ENCODE measurements around the gene OPN1MW3.
"Not testable (repeated sequence)": the region's sequence is repeated elsewhere in the genome, so short reads cannot be mapped to it uniquely, and the experiment has no call there.

GRCh38 chrX:154219456-154219855, 37.9 kb upstream of the OPN1MW3 start, which contains the start of gene OPN1MW2:
- TF ChIP-seq, protein P1, sequence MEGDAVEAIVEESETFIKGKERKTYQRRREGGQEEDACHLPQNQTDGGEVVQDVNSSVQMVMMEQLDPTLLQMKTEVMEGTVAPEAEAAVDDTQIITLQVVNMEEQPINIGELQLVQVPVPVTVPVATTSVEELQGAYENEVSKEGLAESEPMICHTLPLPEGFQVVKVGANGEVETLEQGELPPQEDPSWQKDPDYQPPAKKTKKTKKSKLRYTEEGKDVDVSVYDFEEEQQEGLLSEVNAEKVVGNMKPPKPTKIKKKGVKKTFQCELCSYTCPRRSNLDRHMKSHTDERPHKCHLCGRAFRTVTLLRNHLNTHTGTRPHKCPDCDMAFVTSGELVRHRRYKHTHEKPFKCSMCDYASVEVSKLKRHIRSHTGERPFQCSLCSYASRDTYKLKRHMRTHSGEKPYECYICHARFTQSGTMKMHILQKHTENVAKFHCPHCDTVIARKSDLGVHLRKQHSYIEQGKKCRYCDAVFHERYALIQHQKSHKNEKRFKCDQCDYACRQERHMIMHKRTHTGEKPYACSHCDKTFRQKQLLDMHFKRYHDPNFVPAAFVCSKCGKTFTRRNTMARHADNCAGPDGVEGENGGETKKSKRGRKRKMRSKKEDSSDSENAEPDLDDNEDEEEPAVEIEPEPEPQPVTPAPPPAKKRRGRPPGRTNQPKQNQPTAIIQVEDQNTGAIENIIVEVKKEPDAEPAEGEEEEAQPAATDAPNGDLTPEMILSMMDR (IDR thresholded peaks at IDR 0.05), result not testable (repeated sequence)
- TF ChIP-seq POLR2A (IDR thresholded peaks at IDR 0.05), result not testable (repeated sequence)

Measured in heart left ventricle (tissue), 13 donors.